Vagina (tissue), 2 donors: ENCODE measurements around the gene PPIF. TPM values are rescaled to one million over a fixed set of nuclear protein-coding genes. Genes with fewer than 3 reads are reported as not detected.
"Not testable (repeated sequence)": the region's sequence is repeated elsewhere in the genome, so short reads cannot be mapped to it uniquely, and the experiment has no call there.

Experiments used
- DNase-seq, 2 donors: peaks; one replicate each; pipeline ENCODE4 v3.0.0-alpha.2; 2017; ENCODE audit errors: extremely low spot score in 2 of 2
- H3K27ac ChIP-seq: fragments of 200-600 bp; sonication (generic); one replicate; pipeline ENCODE4 v1.5.1; 2019
- H3K27me3 ChIP-seq: fragments of 200-600 bp; sonication (generic); one replicate; pipeline ENCODE4 v1.5.1; 2019
- H3K36me3 ChIP-seq, 2 donors: fragments of 200-600 bp; sonication (generic); one replicate each; pipeline ENCODE4 v1.5.1; 2017 to 2019
- H3K4me1 ChIP-seq: fragments of 200-600 bp; sonication (generic); one replicate; pipeline ENCODE4 v1.5.1; 2019
- H3K4me3 ChIP-seq, 2 donors: fragments of 200-600 bp; sonication (generic); 1 replicate in 1 of 2; 2 replicates in 1 of 2; pipeline ENCODE4 v1.5.1; 2016 to 2019
- H3K9me3 ChIP-seq: fragments of 200-600 bp; sonication (generic); one replicate; pipeline ENCODE4 v1.5.1; 2019
- CTCF ChIP-seq, 3 experiments: fragments of 450-650 bp in 2 of 3; fragments of 200-600 bp in 1 of 3; sonication (generic) in 1 of 3; IDR thresholded peaks; one replicate each; pipeline ENCODE4 v1.5.1; 2017 to 2019; ENCODE audit warnings: antibody characterized with exemption in 3 of 3, mild to moderate bottlenecking in 2 of 3, moderate library complexity in 2 of 3
- POLR2A ChIP-seq, 2 donors: fragments of 450-650 bp; IDR thresholded peaks; one replicate each; pipeline ENCODE4 v1.6.1; 2017; ENCODE audit warnings: antibody characterized with exemption in 2 of 2, mild to moderate bottlenecking in 2 of 2, moderate library complexity in 2 of 2
- POLR2AphosphoS5 ChIP-seq, 2 donors: sonication (generic); formaldehyde crosslinking; IDR thresholded peaks; one replicate each; pipeline ENCODE4 v1.9.0; 2017; ENCODE audit warnings: antibody characterized with exemption in 2 of 2, mild to moderate bottlenecking in 2 of 2, low read depth in 1 of 2; ENCODE audit not compliant: insufficient read depth in 1 of 2
- intact Hi-C: fragments of 100-400 bp; cut with DNase I; formaldehyde crosslinking; loops from one replicate; pipeline ENCODE4 v1.15.1; 2023
- total RNA-seq: library from RNA; depleted of rRNA; stranded (reverse); fragments of >200 nt; gene quantifications from one replicate; pipeline ENCODE4 v1.2.3, GENCODE V29; 2016

PPIF gene
- total RNA-seq, 1 donor from 2014 or later, result 44.7 TPM

- no peaks in the 10 kb centered on the region for H3K9me3 ChIP-seq
- no peak for TF ChIP-seq CTCF (IDR thresholded peaks at IDR 0.05)
- TF ChIP-seq POLR2AphosphoS5 (IDR thresholded peaks at IDR 0.05; ENCODE audit: insufficient read depth in 1 of 2, low read depth in 1 of 2), result no peak
- TF ChIP-seq POLR2A (IDR thresholded peaks at IDR 0.05), result no peak
- no peaks in the 10 kb centered on the region for H3K27me3 ChIP-seq
- DNase-seq, result no peak
- intact Hi-C loops, result no loop called here
- no peak overlapping the region for H3K4me3 ChIP-seq
- no peaks in the 10 kb centered on the region for H3K36me3 ChIP-seq
- no peak overlapping the region for H3K27ac ChIP-seq
- peaks cover under 1% of the 10 kb centered on the region for H3K4me1 ChIP-seq
These were observed 18.3 kb upstream of the PPIF start for GRCh38 chr10:79328737-79329504.

GRCh38 chr10:79329529-79329928, 17.7 kb upstream of the PPIF start:
- intact Hi-C loops, result no loop called here
- H3K4me1 ChIP-seq, result no peaks in the 10 kb centered on the region
- H3K27ac ChIP-seq, result no peak overlapping the region
- no peaks in the 10 kb centered on the region for H3K27me3 ChIP-seq
- no peaks in the 10 kb centered on the region for H3K36me3 ChIP-seq
- TF ChIP-seq POLR2A (IDR thresholded peaks at IDR 0.05) (no peak), CTCF (IDR thresholded peaks at IDR 0.05) (no peak), POLR2AphosphoS5 (IDR thresholded peaks at IDR 0.05; ENCODE audit: insufficient read depth in 1 of 2, low read depth in 1 of 2) (no peak)
- no peaks in the 10 kb centered on the region for H3K9me3 ChIP-seq
- no peak for DNase-seq
- no peak overlapping the region for H3K4me3 ChIP-seq

- intact Hi-C loops, result no loop called here
- Histone ChIP-seq H3K4me1 (no peaks in the 10 kb centered on the region), H3K4me3 (no peak overlapping the region), H3K9me3 (no peaks in the 10 kb centered on the region), H3K36me3 (no peaks in the 10 kb centered on the region), H3K27me3 (no peaks in the 10 kb centered on the region), H3K27ac (peak overlapping the region; percentile 31)
- DNase-seq, result no peak
- no peak for TF ChIP-seq CTCF (IDR thresholded peaks at IDR 0.05)
- TF ChIP-seq POLR2AphosphoS5 (IDR thresholded peaks at IDR 0.05; ENCODE audit: insufficient read depth in 1 of 2, low read depth in 1 of 2), result peak in 1 of 2 donors; percentile 12
- TF ChIP-seq POLR2A (IDR thresholded peaks at IDR 0.05), result no peak
These were observed 16.0 kb upstream of the PPIF start for GRCh38 chr10:79331226-79331625.

- peak overlapping the region; percentile 31 for H3K27ac ChIP-seq
- intact Hi-C loops, result no loop called here
These were observed 15.6 kb upstream of the PPIF start for GRCh38 chr10:79331709-79332108.

GRCh38 chr10:79332610-79333315, 14.5 kb upstream of the PPIF start:
- H3K4me1 ChIP-seq, DNase-seq, intact Hi-C loops, H3K9me3 ChIP-seq, H3K27ac ChIP-seq, H3K36me3 ChIP-seq, H3K4me3 ChIP-seq, H3K27me3 ChIP-seq: not testable (repeated sequence)

More at GRCh38 chr10:79331709-79332108, 15.6 kb upstream of the PPIF start:
- DNase-seq, result no peak
- Histone ChIP-seq H3K4me3 (no peak overlapping the region), H3K4me1 (no peaks in the 10 kb centered on the region), H3K9me3 (no peaks in the 10 kb centered on the region), H3K36me3 (no peaks in the 10 kb centered on the region), H3K27me3 (no peaks in the 10 kb centered on the region)
- no peak for TF ChIP-seq POLR2A (IDR thresholded peaks at IDR 0.05)
- TF ChIP-seq POLR2AphosphoS5 (IDR thresholded peaks at IDR 0.05; ENCODE audit: insufficient read depth in 1 of 2, low read depth in 1 of 2), result no peak
- no peak for TF ChIP-seq CTCF (IDR thresholded peaks at IDR 0.05)
